22Rv1 (cell line): ENCODE results near the gene AGBL3.

Experiments
- H3K27ac ChIP-seq: fragments of 450-650 bp; 2 replicates; pipeline ENCODE4 v1.5.1; 2017
- CTCF ChIP-seq: fragments of 450-650 bp; IDR thresholded peaks from 2 replicates; pipeline ENCODE4 v1.5.1; 2017; ENCODE audit warnings: mild to moderate bottlenecking
- ZFX ChIP-seq: fragments of 450-650 bp; IDR thresholded peaks from 2 replicates; pipeline ENCODE4 v1.6.1; 2017; ENCODE audit warnings: antibody characterized with exemption, borderline replicate concordance

The AGBL3 gene

GRCh38 chr7:134942690-134943466, 43.4 kb upstream of the AGBL3 start:
- TF ChIP-seq ZFX (no peak), CTCF (no peak)
- H3K27ac ChIP-seq, result peak overlapping the region; percentile 57

- H3K27ac ChIP-seq, result no peak overlapping the region
- TF ChIP-seq ZFX (no peak), CTCF (peak; percentile 84)
These were observed 42.4 kb upstream of the AGBL3 start for GRCh38 chr7:134943785-134944400.

GRCh38 chr7:134945691-134946090, 40.6 kb upstream of the AGBL3 start:
- TF ChIP-seq CTCF (no peak), ZFX (no peak)
- H3K27ac ChIP-seq, result no peak overlapping the region

GRCh38 chr7:134946260-134946659, 40.0 kb upstream of the AGBL3 start:
- TF ChIP-seq ZFX (no peak), CTCF (no peak)

GRCh38 chr7:134947329-134947728, 39.0 kb upstream of the AGBL3 start:
- TF ChIP-seq CTCF (no peak), ZFX (no peak)
- no peak overlapping the region for H3K27ac ChIP-seq

More at GRCh38 chr7:134946260-134946659, 40.0 kb upstream of the AGBL3 start:
- H3K27ac ChIP-seq, result no peak overlapping the region

- TF ChIP-seq ZFX, result no peak
- no peak for TF ChIP-seq CTCF
These were observed 38.5 kb upstream of the AGBL3 start for GRCh38 chr7:134947831-134948230.

GRCh38 chr7:134948246-134948645, 38.1 kb upstream of the AGBL3 start:
- no peak overlapping the region for H3K27ac ChIP-seq

More at GRCh38 chr7:134947831-134948230, 38.5 kb upstream of the AGBL3 start:
- H3K27ac ChIP-seq, result no peak overlapping the region

More at GRCh38 chr7:134948246-134948645, 38.1 kb upstream of the AGBL3 start:
- TF ChIP-seq ZFX, result no peak
